B cell (primary cell): ENCODE measurements around the gene ABHD1.

Source experiments
- CTCF ChIP-seq: fragments of 200-600 bp; IDR thresholded peaks from one replicate; pipeline ENCODE4 v1.8.0; 2022; ENCODE audit warnings: antibody characterized with exemption, mild to moderate bottlenecking
- EZH2 ChIP-seq: IDR thresholded peaks from 2 replicates; pipeline ENCODE4 v1.6.1; 2012; ENCODE audit warnings: borderline replicate concordance, low read depth, mild to moderate bottlenecking, moderate library complexity, low read length; ENCODE audit not compliant: insufficient read depth, poor library complexity, severe bottlenecking

- TF ChIP-seq CTCF (no peak), EZH2 (no peak)
These were observed 24.3 kb downstream of the ABHD1 start for GRCh38 chr2:27147935-27148334.
